ENCODE data around the gene MASP2.
"Not testable (repeated sequence)": the region's sequence is repeated elsewhere in the genome, so short reads cannot be mapped to it uniquely, and the experiment has no call there.

Gene MASP2

GRCh38 chr1:11058595-11059154, 11.6 kb upstream of the MASP2 start:
- DNase-seq (ENCODE audit: extremely low read depth in 1 of 2, low read depth in 1 of 2): no peak

- DNase-seq (ENCODE audit: extremely low read depth in 1 of 2, low read depth in 1 of 2): no peak
Observed at GRCh38 chr1:11058026-11058425, 11.0 kb upstream of the MASP2 start.

GRCh38 chr1:11057477-11057876, 10.4 kb upstream of the MASP2 start:
- DNase-seq (ENCODE audit: extremely low read depth in 1 of 2, low read depth in 1 of 2): no peak

GRCh38 chr1:11056504-11056903, 9.5 kb upstream of the MASP2 start:
- DNase-seq (ENCODE audit: extremely low read depth in 1 of 2, low read depth in 1 of 2): no peak

GRCh38 chr1:11055676-11056075, 8.6 kb upstream of the MASP2 start:
- no peak for DNase-seq (ENCODE audit: extremely low read depth in 1 of 2, low read depth in 1 of 2)

GRCh38 chr1:11054666-11055065, 7.6 kb upstream of the MASP2 start:
- no peak for DNase-seq (ENCODE audit: extremely low read depth in 1 of 2, low read depth in 1 of 2)

GRCh38 chr1:11054181-11054580, 7.1 kb upstream of the MASP2 start:
- DNase-seq (ENCODE audit: extremely low read depth in 1 of 2, low read depth in 1 of 2): no peak

GRCh38 chr1:11053758-11054137, 6.7 kb upstream of the MASP2 start:
- no peak for DNase-seq (ENCODE audit: extremely low read depth in 1 of 2, low read depth in 1 of 2)

- DNase-seq (ENCODE audit: extremely low read depth in 1 of 2, low read depth in 1 of 2): no peak
Observed at GRCh38 chr1:11052839-11053757, 6.1 kb upstream of the MASP2 start.

- DNase-seq (ENCODE audit: extremely low read depth in 1 of 2, low read depth in 1 of 2): no peak
Observed at GRCh38 chr1:11051781-11052511, 4.9 kb upstream of the MASP2 start.

GRCh38 chr1:11051121-11051520, 4.1 kb upstream of the MASP2 start:
- not testable (repeated sequence) for DNase-seq (ENCODE audit: extremely low read depth in 1 of 2, low read depth in 1 of 2)

GRCh38 chr1:11046270-11046566, 821 bp downstream of the MASP2 start:
- no peak for DNase-seq (ENCODE audit: extremely low read depth in 1 of 2, low read depth in 1 of 2)

GRCh38 chr1:11045428-11046269, 1.4 kb downstream of the MASP2 start:
- DNase-seq (ENCODE audit: extremely low read depth in 1 of 2, low read depth in 1 of 2): no peak

GRCh38 chr1:11044849-11045427, 2.1 kb downstream of the MASP2 start:
- DNase-seq (ENCODE audit: extremely low read depth in 1 of 2, low read depth in 1 of 2): no peak

GRCh38 chr1:11044086-11044848, 2.8 kb downstream of the MASP2 start:
- DNase-seq (ENCODE audit: extremely low read depth in 1 of 2, low read depth in 1 of 2): no peak

GRCh38 chr1:11042995-11043874, 3.8 kb downstream of the MASP2 start:
- DNase-seq (ENCODE audit: extremely low read depth in 1 of 2, low read depth in 1 of 2): no peak

- no peak for DNase-seq (ENCODE audit: extremely low read depth in 1 of 2, low read depth in 1 of 2)
Observed at GRCh38 chr1:11042065-11042464, 5.0 kb downstream of the MASP2 start.

- DNase-seq (ENCODE audit: extremely low read depth in 1 of 2, low read depth in 1 of 2): no peak
Observed at GRCh38 chr1:11041048-11041447, 6.0 kb downstream of the MASP2 start.

GRCh38 chr1:11040105-11040429, 7.0 kb downstream of the MASP2 start:
- DNase-seq (ENCODE audit: extremely low read depth in 1 of 2, low read depth in 1 of 2): not testable (repeated sequence)

Data from activated CD8-positive, alpha-beta memory T cell treated with anti-CD3 and anti-CD28 coated beads for 1 hour (primary cell).